Testis (tissue), 2 donors: ENCODE results near the gene SPRY1.

Source experiments
- POLR2A ChIP-seq: fragments of 450-650 bp; IDR thresholded peaks from one replicate; pipeline ENCODE4 v1.6.1; 2017; ENCODE audit warnings: antibody characterized with exemption, mild to moderate bottlenecking, moderate library complexity
- TF ChIP-seq, protein P1 (sequence below), 3 experiments: fragments of 450-650 bp in 2 of 3; fragments of 200-600 bp in 1 of 3; sonication (generic) in 1 of 3; IDR thresholded peaks; one replicate each; pipeline ENCODE4 v1.5.1; 2016 to 2019; ENCODE audit warnings: antibody characterized with exemption in 3 of 3, mild to moderate bottlenecking in 2 of 3, moderate library complexity in 1 of 3

- TF ChIP-seq, protein P1, sequence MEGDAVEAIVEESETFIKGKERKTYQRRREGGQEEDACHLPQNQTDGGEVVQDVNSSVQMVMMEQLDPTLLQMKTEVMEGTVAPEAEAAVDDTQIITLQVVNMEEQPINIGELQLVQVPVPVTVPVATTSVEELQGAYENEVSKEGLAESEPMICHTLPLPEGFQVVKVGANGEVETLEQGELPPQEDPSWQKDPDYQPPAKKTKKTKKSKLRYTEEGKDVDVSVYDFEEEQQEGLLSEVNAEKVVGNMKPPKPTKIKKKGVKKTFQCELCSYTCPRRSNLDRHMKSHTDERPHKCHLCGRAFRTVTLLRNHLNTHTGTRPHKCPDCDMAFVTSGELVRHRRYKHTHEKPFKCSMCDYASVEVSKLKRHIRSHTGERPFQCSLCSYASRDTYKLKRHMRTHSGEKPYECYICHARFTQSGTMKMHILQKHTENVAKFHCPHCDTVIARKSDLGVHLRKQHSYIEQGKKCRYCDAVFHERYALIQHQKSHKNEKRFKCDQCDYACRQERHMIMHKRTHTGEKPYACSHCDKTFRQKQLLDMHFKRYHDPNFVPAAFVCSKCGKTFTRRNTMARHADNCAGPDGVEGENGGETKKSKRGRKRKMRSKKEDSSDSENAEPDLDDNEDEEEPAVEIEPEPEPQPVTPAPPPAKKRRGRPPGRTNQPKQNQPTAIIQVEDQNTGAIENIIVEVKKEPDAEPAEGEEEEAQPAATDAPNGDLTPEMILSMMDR (IDR thresholded peaks at IDR 0.05), result no peak
- no peak for TF ChIP-seq POLR2A
Observed at GRCh38 chr4:123352966-123353365, 43.6 kb upstream of the SPRY1 start.
